K562 (cell line): ENCODE measurements around the gene MIS18A. TPM values are rescaled to one million over a fixed set of nuclear protein-coding genes. Genes with fewer than 3 reads are reported as not detected.

Experiments used
- ATAC-seq: fragments of 200-7000 bp; cut with Tn5 transposase; 3 replicates; pipeline ENCODE4 v1.9.1; 2020; ENCODE audit warnings: moderate library complexity
- BruUV-seq: library from RNA; stranded (reverse); fragments of 400-500 nt; replicated peaks from 2 replicates; lab custom pipeline; 2021; lab: Mats Ljungman, UMichigan
- CTCF ChIA-PET: fragments of 300-600 bp; formaldehyde crosslinking; extraction: SDS; loops from one replicate; lab custom pipeline; 2021; ENCODE audit warnings: low intra/inter-chr PET ratio; lab: Yijun Ruan, JAX
- POLR2A ChIA-PET: fragments of 300-600, 350-650 bp; sonication (Branson Sonifier 250); formaldehyde crosslinking; extraction: SDS; loops from one replicate; lab custom pipeline; 2021; ENCODE audit warnings: antibody characterized with exemption, inconsistent platforms; lab: Yijun Ruan, JAX
- DNase-seq, 4 experiments: peaks; one replicate each; pipeline versions ENCODE4 v3.0.0 to v3.0.0-alpha.2; 2011 to 2018; ENCODE audit warnings: low spot score in 3 of 4, mixed read lengths in 3 of 4; ENCODE audit errors: extremely low read depth in 1 of 4
- FAIRE-seq: peaks from 2 replicates; lab custom pipeline; 2011; peaks lifted over from hg19 to GRCh38; lab: Jason Lieb, UNC
- H2AFZ ChIP-seq: 2 replicates; pipeline ENCODE4 v1.6.0; 2011; ENCODE audit warnings: low read depth, low read length, control low read depth, inconsistent platforms
- H3K27ac ChIP-seq: fragments of 200-600 bp; 3 replicates; pipeline ENCODE4 v1.8.0; 2011; ENCODE audit warnings: low read depth, mild to moderate bottlenecking, control low read depth, inconsistent platforms, low read length, moderate library complexity, mixed read lengths; ENCODE audit errors: extremely low read depth
- H3K27me3 ChIP-seq, 2 experiments: fragments of 300-600 bp in 1 of 2; 2 replicates in 1 of 2; 3 replicates in 1 of 2; pipeline versions ENCODE4 v1.6.0 to v1.8.0; 2011; ENCODE audit warnings: inconsistent platforms in 2 of 2, low read length in 2 of 2, mild to moderate bottlenecking in 1 of 2, mixed read lengths in 1 of 2, moderate library complexity in 1 of 2; ENCODE audit not compliant: control insufficient read depth in 2 of 2, insufficient read depth in 2 of 2
- H3K36me3 ChIP-seq: fragments of 300-600 bp; 3 replicates; pipeline ENCODE4 v1.8.0; 2011; ENCODE audit warnings: mild to moderate bottlenecking, low read length, inconsistent platforms; ENCODE audit not compliant: control insufficient read depth, insufficient read depth
- H3K4me1 ChIP-seq, 2 experiments: fragments of 200-600 bp in 1 of 2; replicated peaks in 1 of 2; 2 replicates in 1 of 2; 3 replicates in 1 of 2; pipeline versions ENCODE4 v1.5.1 to v1.8.0; 2011; ENCODE audit warnings: inconsistent platforms in 2 of 2, low read length in 2 of 2, mild to moderate bottlenecking in 1 of 2, mixed read lengths in 1 of 2, moderate library complexity in 1 of 2; ENCODE audit not compliant: control insufficient read depth in 2 of 2, insufficient read depth in 2 of 2
- H3K4me2 ChIP-seq: 2 replicates; pipeline ENCODE4 v1.6.1; 2011; ENCODE audit warnings: low read length, control low read depth, inconsistent platforms, mixed read lengths; ENCODE audit not compliant: insufficient read depth
- H3K4me3 ChIP-seq: fragments of 200-600 bp; sonication (generic), shearing (Covaris generic); 2 replicates; pipeline ENCODE4 v1.5.1; 2016; ENCODE audit warnings: control low read depth, inconsistent platforms
- H3K79me2 ChIP-seq: fragments of 200-600 bp; 3 replicates; pipeline ENCODE4 v1.8.0; 2011; ENCODE audit warnings: low read length, inconsistent platforms; ENCODE audit not compliant: control insufficient read depth, insufficient read depth
- H3K9ac ChIP-seq, 2 experiments: 2 replicates each; pipeline versions ENCODE4 v1.6.0 to v1.6.1; 2011; ENCODE audit warnings: low read depth in 2 of 2, low read length in 2 of 2, control low read depth in 1 of 2, inconsistent platforms in 1 of 2, mild to moderate bottlenecking in 1 of 2, mixed read lengths in 1 of 2; ENCODE audit not compliant: insufficient read depth in 1 of 2
- H3K9me1 ChIP-seq: one replicate; pipeline ENCODE4 v1.6.0; 2011; ENCODE audit warnings: inconsistent platforms, mild to moderate bottlenecking, low read length, moderate library complexity; ENCODE audit not compliant: control insufficient read depth, insufficient read depth
- H3K9me3 ChIP-seq: replicated peaks from 2 replicates; pipeline ENCODE4 v1.5.1; 2011; ENCODE audit warnings: low read depth, low read length, inconsistent platforms; ENCODE audit not compliant: control insufficient read depth, insufficient read depth
- H4K20me1 ChIP-seq: replicated peaks from 2 replicates; pipeline ENCODE4 v1.6.1; 2011; ENCODE audit warnings: low read length, inconsistent platforms, mixed read lengths; ENCODE audit not compliant: control insufficient read depth, insufficient read depth
- POLR2G ChIP-seq: fragments of 200-400 bp; formaldehyde crosslinking; IDR thresholded peaks from 2 replicates; pipeline ENCODE4 v1.6.1; 2017; ENCODE audit warnings: low read depth, mild to moderate bottlenecking, antibody characterized with exemption, low read length, moderate library complexity
- ZNF445 ChIP-seq: fragments of 250-450 bp; sonication (Bioruptor Pico); IDR thresholded peaks from 2 replicates; pipeline ENCODE4 v1.4.0; 2020; ENCODE audit warnings: low read depth, mild to moderate bottlenecking, moderate library complexity
- WGBS: fragments of 100-300 bp; shearing (Covaris generic); methylation state at CpG from one replicate; pipeline ENCODE4 v1.1.6; 2016; ENCODE audit warnings: low coverage, mixed read lengths; ENCODE audit not compliant: insufficient coverage; ENCODE audit errors: missing lambda C conversion rate; 5-methylcytosine and 5-hydroxymethylcytosine counted together
- in situ Hi-C: fragments of 300-500 bp; cut with MboI; formaldehyde crosslinking; loops from 4 replicates; pipeline ENCODE4 v1.15.0; 2018; ENCODE audit warnings: inconsistent platforms, mixed read lengths
- intact Hi-C: fragments of 100-400 bp; cut with micrococcal nuclease; formaldehyde crosslinking; loops from 2 replicates; pipeline ENCODE4 v1.14.2; 2022
- polyA plus RNA-seq, 8 experiments: library from polyadenylated mRNA; depleted of rRNA in 4 of 8; stranded (reverse) in 5 of 8; unstranded in 3 of 8; fragments of >200 nt; fragmentation: Nextera tagmentation in 2 of 8; fragmentation: Illumina TruSeq in 1 of 8; extraction: Ambion mirVana in 2 of 8; extraction: Trizol in 1 of 8; gene quantifications; 2 replicates each; pipeline versions ENCODE4 v1.2.1 to v1.2.3, GENCODE V29; 2011 to 2014; ENCODE audit warnings: inconsistent platforms in 1 of 8, missing spikeins in 1 of 8
- total RNA-seq, 7 experiments: library from RNA; depleted of rRNA in 6 of 7; stranded (reverse); fragments of >200 nt in 6 of 7; fragmentation: Illumina TruSeq in 2 of 7; extraction: Trizol in 2 of 7; gene quantifications; 2 replicates each; pipeline versions ENCODE4 v1.2.1 to v1.2.3, GENCODE V29; 2011 to 2021; ENCODE audit warnings: low replicate concordance in 1 of 7

MIS18A gene
- total and polyA plus RNA-seq, 9 of the 15 experiments (the other 6 are each of a cell fraction or from before 2014, with no cell fraction given): 17.7 to 75.3 (median 60.3) TPM

DNA sequence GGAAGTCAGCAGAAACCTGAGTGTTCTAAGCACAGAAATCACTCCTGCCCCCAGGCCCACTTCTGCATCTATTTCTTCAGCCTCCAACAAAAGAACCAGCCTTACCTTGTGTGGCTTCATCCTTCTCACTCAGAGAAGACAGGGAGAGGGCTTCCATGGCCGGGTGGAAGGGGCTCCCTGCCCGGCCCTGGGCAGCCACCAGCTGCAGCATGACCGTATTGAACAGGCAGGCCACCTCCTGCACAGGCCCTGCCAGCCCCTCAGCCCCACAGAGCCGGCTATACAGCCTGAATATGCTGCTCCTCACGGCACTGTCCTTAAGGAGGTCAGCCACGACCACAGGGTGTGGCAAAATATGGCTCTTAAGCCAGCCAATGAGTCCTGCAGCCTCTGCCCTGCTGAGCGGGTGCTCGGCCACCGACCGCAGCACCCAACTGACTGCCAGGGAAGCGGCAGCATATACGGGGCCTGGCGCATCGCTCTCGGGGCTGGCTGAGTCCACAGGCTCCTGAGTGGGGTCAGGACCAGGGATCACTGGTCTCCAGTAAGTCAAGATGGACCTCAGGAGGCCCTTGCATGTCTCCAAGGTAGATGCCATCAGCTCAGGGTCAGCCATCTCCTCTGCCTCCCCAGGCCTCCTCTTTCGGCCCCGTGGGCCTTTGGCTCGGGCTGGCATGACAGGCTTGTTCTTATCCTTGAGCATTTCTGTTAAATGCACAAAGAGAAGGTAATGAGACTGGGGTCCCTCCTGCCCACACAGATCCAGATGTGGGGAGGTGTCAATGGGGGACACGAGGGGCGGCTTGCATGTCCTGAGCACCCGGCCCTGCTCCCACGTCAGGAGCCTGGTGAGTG, 37.7 kb upstream of the MIS18A start:
- H3K9me1 ChIP-seq: no peaks in the 10 kb centered on the region
- H3K9me3 ChIP-seq: no peaks in the 10 kb centered on the region
- no peak for ATAC-seq
- H3K36me3 ChIP-seq: peaks cover 97% of the 10 kb centered on the region
- TF ChIP-seq ZNF445 (no peak), POLR2G (peak; percentile 24; the same call in 1 of the 2 replicates)
- no peak overlapping the region; a peak in 1 of 4 replicates for H3K9ac ChIP-seq
- DNase-seq: no peak
- H3K27ac ChIP-seq: no peak overlapping the region
- no peaks in the 10 kb centered on the region for H3K79me2 ChIP-seq
- no peak overlapping the region for H3K4me2 ChIP-seq
- WGBS: 96% methylated on average over 22 of the region's 22 CpGs
- CTCF ChIA-PET: no interaction called here
- POLR2A ChIA-PET: interaction anchor here (1.2 kb wide), 1 partner anchor 8 kb away, joined by 4 read pairs; no protein-coding TSS in a partner anchor
- no peak overlapping the region for H3K4me3 ChIP-seq
- H2AFZ ChIP-seq: no peak overlapping the region
- no TSS peak for BruUV-seq
- no peak for FAIRE-seq
- intact Hi-C loops: no loop called here
- peaks cover 0 to 9% of the 10 kb centered on the region in 2 experiments; a peak in 1 of 5 replicates for H3K4me1 ChIP-seq
- in situ Hi-C loops: no loop called here
- H4K20me1 ChIP-seq: 0 out of 2 replicates have a peak, but pooled peaks cover 4% of the 10 kb centered on the region
- no peaks in the 10 kb centered on the region for H3K27me3 ChIP-seq
